ENCODE results near the gene DISP2. TPM values are rescaled to one million over a fixed set of nuclear protein-coding genes. Genes with fewer than 3 reads are reported as not detected.

The DISP2 gene
- total RNA-seq, 1 donor from 2014 or later = 1.2 TPM

GRCh38 chr15:40323953-40324937 lies 33.8 kb upstream of the DISP2 start:
- DNase-seq (ENCODE audit: low spot score) = no peak
- intact Hi-C loops (cut with DNase I) = loop anchor here (1.0 kb wide), 1 partner anchor 13 kb away; no protein-coding TSS in a partner anchor

DNA sequence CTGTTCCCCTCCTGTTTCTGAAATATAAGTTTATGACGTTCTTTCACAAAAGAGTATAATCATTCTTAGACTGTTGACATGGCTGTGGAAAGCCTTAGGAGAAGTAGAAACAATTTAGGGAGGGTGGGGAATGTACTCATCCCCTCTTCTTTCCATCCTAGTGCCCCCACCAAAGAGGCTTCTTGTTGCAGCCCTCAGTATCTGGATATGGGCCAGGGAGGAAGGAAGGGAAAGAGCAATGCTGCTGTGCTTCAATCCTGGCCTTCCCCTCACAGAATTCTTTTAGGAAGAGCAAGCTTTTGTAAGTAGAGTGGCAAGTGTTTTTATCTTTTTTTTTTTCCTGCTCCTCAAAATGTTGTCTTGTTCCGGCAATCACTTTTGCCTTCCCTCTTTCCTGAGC lies 32.8 kb upstream of the DISP2 start:
- intact Hi-C loops (cut with DNase I) = no loop called here
- DNase-seq (ENCODE audit: low spot score) = no peak

DNA sequence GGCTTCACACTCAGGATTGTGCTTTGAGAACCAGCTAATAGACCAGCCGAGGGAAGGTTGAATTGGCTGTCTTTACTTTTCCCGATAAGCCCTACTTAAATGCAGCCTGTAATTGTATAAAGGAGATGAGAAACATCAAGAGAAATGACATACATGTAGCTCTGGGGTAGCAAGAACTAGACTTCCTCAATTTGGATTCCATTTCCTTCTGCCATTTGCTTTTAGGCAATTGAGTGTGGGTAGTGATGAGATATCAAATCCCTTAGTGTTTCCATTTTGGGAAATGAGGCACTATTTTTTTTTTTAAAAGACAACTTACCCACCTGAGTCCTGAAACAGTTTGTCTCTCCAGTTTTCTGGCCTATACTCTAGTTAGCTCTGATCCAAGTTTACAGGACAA lies 32.3 kb upstream of the DISP2 start:
- intact Hi-C loops (cut with DNase I) = no loop called here
- no peak for DNase-seq (ENCODE audit: low spot score)

- no peak for DNase-seq (ENCODE audit: low spot score)
- intact Hi-C loops (cut with DNase I) = no loop called here
These were observed 30.6 kb upstream of the DISP2 start for GRCh38 chr15:40327457-40327856.

- intact Hi-C loops (cut with DNase I) = no loop called here
- DNase-seq (ENCODE audit: low spot score) = no peak
These were observed 29.8 kb upstream of the DISP2 start for GRCh38 chr15:40328176-40328575.

DNA sequence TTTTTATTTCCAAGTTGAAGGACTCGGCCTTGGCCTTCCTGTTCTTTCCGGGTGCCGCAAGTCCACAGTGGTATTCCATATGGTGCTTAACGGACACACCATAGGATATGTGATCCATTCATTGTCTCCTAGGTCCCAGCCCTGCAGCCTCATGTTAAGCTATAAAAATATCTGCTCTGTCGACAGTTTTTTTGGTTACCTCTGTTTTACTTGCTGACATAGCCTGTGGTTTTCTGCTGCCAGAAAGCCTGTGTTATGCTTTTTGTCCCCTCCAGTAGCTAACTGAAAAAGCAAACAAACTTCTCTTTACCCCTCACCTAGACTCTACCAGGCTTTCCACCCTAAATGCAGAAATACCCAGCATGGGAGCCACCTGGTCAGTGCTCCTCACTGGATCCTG lies 29.3 kb upstream of the DISP2 start:
- intact Hi-C loops (cut with DNase I) = no loop called here

DNA sequence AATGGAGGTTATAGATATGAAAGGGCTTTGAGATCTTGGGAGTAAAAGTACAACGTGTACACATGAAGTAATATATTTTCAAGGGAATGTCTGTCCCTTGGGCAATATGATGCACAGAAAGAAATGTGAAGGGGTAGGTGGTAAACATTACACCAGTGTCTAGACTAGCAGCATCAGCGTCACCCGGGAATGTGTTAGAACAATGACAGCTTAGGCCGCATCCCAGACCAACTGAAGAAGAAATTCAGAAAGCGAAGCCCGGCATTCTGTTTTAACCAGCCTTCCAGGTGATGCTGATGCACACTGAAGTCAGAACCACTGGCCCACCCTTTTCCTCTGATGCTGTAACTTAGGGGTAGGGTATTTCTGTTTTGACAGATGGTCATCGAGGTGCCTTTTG lies 28.2 kb upstream of the DISP2 start:
- DNase-seq (ENCODE audit: low spot score) = no peak
- intact Hi-C loops (cut with DNase I) = no loop called here

More for the DNA sequence above, 29.3 kb upstream of the DISP2 start:
- no peak for DNase-seq (ENCODE audit: low spot score)

DNA sequence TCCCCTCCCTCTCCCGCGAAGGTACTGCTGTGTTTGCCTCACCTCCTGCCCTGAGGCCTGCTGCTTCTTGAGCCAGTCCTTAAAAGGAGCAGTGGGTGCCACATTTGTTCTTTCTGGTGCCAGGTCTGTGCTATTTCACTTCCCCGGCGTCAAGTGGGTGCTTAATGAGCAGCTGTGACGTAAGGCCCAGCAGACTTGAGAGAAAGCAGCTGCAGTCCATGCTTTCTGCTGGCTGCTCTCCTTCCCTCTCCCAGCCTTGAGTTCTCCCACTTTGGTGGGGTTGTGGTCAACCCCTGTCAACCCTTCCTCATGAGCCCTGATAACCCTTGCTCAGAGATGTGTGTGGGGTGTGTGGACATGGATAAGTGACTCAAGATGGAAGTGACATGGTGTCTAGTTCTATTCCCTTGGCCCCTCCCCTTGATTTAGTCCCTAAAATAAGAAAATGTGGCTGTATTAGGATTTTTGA lies 27.6 kb upstream of the DISP2 start:
- no peak for DNase-seq (ENCODE audit: low spot score)
- intact Hi-C loops (cut with DNase I) = no loop called here

- DNase-seq (ENCODE audit: low spot score) = no peak
- intact Hi-C loops (cut with DNase I) = no loop called here
These were observed 27.0 kb upstream of the DISP2 start for GRCh38 chr15:40331026-40331425.

DNA sequence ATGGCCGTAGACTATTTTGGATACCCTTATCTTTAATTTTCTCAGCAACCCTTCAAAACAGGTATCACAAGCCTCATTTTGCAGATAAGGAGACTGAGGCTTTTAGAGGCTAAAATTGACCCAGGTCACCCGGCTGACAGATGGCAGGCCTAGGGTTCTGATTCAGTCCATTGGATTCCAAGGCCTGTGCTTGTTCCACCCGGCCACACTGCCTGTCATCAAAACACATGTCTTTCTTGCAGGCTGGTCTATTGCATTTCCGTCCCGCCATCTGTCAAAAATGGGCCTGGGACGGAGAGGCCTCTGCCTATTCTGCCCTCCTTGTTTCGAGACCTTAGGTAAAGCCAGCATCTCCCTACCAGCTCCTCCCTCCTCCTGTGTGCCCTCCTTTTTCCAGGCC lies 26.4 kb upstream of the DISP2 start:
- intact Hi-C loops (cut with DNase I) = no loop called here
- no peak for DNase-seq (ENCODE audit: low spot score)

- intact Hi-C loops (cut with DNase I) = no loop called here
- no peak for DNase-seq (ENCODE audit: low spot score)
These were observed 25.8 kb upstream of the DISP2 start for GRCh38 chr15:40332113-40332781.

DNA sequence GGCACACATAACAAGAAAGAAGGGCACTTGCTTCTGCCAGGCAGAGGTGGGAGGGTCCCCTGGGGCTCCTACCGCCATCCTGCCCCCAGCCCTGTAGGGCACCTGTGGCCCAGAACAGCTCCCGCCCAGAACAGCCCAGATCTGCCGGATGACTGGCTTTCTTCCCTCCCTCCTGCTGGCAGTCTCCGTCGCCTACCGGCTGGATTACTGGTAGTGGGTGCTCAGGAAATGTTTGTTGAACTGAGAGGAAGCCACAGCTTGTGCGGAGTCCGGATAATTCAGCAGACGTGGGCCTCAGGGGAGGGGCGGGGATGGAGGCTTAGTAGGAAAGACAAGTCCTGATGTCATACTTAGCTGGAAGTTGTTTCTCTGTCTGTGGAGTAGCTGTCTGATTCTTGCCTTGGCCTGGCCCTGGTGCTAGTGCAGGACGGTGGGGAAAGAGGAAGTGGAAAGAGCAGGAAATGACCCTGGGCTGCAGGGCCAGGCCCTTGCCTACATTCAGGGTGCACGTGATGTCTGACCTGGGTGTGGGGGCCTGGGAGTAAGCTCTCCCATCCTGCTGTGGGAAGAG lies 24.0 kb upstream of the DISP2 start:
- intact Hi-C loops (cut with DNase I) = no loop called here
- peak; percentile 89 for DNase-seq (ENCODE audit: low spot score)

- intact Hi-C loops (cut with DNase I) = no loop called here
- DNase-seq (ENCODE audit: low spot score) = no peak
These were observed 23.5 kb upstream of the DISP2 start for GRCh38 chr15:40334541-40334940.

DNA sequence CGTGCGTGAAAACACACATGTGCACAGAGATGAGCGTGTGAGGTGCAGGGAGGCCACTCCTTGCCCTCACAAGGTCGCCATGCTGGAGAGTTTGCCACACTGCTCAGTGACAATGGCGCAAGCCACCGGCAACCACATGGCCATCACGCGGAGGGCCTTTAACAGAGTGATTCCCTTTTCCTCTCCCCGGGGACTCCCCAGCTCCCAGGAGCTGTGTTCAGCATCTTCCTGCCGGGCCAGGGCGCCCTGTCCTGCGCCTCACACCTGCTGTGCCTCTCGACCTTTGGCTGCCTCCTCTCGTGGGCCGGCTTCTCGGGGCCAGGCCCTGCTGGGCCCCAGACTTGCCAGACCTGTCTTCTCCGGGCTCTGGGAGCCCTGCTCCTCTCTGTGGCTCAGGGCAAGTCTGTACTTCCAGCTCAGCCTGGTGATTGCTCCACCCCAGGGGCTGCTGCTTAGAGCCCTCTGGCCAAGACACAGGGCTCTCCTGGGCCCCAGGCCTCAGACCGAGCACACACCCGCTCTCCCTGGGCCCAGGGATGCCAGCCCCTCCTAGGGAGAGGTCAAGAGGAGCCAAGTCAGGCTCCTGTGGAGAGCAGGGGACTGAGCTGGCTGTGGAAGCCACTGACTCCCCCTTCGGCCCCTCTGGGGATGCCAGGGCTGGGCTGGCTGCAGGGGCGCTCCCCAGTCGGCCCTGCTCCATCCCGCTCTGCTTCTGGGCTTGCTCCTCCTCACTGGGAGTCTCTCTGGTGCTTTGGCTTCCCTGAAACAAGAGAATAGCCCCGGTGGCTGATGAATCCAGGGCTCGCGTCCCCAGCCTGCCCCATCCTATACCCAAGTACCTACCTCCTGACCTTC lies 22.9 kb upstream of the DISP2 start:
- DNase-seq (ENCODE audit: low spot score) = no peak
- intact Hi-C loops (cut with DNase I) = no loop called here

GRCh38 chr15:40335938-40336743 lies 21.9 kb upstream of the DISP2 start:
- DNase-seq (ENCODE audit: low spot score) = no peak
- intact Hi-C loops (cut with DNase I) = no loop called here

GRCh38 chr15:40336744-40337122 lies 21.3 kb upstream of the DISP2 start:
- intact Hi-C loops (cut with DNase I) = loop anchor here (1.0 kb wide), 1 partner anchor 13 kb away; the partner anchor contains the start of gene INAFM2

GRCh38 chr15:40337597-40337996 lies 20.4 kb upstream of the DISP2 start:
- no peak for DNase-seq (ENCODE audit: low spot score)
- intact Hi-C loops (cut with DNase I) = loop anchor here (1.0 kb wide), 1 partner anchor 14 kb away; the partner anchor contains the start of gene INAFM2

More at GRCh38 chr15:40336744-40337122, 21.3 kb upstream of the DISP2 start:
- no peak for DNase-seq (ENCODE audit: low spot score)

DNA sequence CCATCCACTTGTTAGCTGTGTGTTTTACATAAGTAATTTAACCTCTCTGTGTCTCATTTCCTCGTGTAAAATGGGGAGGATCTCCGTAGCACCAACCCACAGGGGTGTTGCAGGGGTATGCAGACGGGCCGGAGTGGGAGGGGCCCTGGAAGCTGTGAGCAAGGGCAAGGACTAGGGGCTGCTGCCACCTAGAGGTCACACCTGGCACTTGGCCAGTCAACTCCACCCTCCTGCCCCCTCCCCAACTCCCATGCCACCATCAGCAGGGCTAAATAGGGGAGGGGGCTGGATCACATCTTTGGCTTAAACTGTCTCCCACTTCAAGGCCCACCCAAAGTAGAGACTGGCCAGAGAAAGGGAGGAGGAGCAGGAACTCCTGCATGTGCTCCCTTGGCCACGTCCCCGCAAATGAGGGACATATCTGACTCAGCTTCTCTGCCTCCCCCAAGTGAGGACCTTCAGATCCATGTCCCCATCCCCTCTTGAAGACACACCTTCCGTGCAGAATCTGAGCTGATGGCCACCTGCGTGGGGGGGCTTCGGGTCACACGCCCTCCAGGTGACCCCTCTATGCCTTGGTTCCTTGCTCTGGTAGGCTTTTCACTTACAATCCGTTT lies 19.9 kb upstream of the DISP2 start:
- intact Hi-C loops (cut with DNase I) = no loop called here
- DNase-seq (ENCODE audit: low spot score) = peak; percentile 91
